SK-N-SH (cell line): Measurements from ENCODE around the gene TSPYL1. TPM values are rescaled to one million over a fixed set of nuclear protein-coding genes. Genes with fewer than 3 reads are reported as not detected.

Experiments used
- CTCF ChIA-PET: fragments of 300-600, 350-600 bp; formaldehyde crosslinking; extraction: SDS; loops from one replicate; lab custom pipeline; 2021; lab: Yijun Ruan, JAX
- POLR2A ChIA-PET: fragments of 350-600 bp; sonication (Branson Sonifier 250); formaldehyde crosslinking; extraction: SDS; loops from one replicate; lab custom pipeline; 2020; ENCODE audit warnings: antibody characterized with exemption, inconsistent platforms; lab: Yijun Ruan, JAX
- DNase-seq: peaks from one replicate; pipeline ENCODE4 v3.0.0; 2012
- H2AFZ ChIP-seq: fragments of 200-600 bp; sonication (generic); 2 replicates; pipeline ENCODE4 v1.8.1; 2016; ENCODE audit warnings: antibody characterized with exemption, mild to moderate bottlenecking, low read depth
- H3F3A ChIP-seq: fragments of 200-600 bp; sonication (generic); replicated peaks from 2 replicates; pipeline ENCODE3; 2016; ENCODE audit warnings: antibody characterized with exemption, mild to moderate bottlenecking; ENCODE audit not compliant: insufficient read depth
- H3K27ac ChIP-seq, 2 experiments: fragments of 200-500 bp in 1 of 2; fragments of 200-600 bp in 1 of 2; sonication (Bioruptor generic) in 1 of 2; sonication (generic), shearing (Covaris generic) in 1 of 2; 2 replicates each; pipeline versions ENCODE4 v1.5.1 to v1.6.1; 2014 to 2016; ENCODE audit warnings: low read depth in 2 of 2, inconsistent platforms in 1 of 2, low read length in 1 of 2, mild to moderate bottlenecking in 1 of 2, mixed read lengths in 1 of 2
- H3K27me3 ChIP-seq: fragments of 200-600 bp; sonication (generic), shearing (Covaris generic); 2 replicates; pipeline ENCODE4 v1.6.1; 2016; ENCODE audit warnings: mixed run types; ENCODE audit not compliant: insufficient read depth
- H3K36me3 ChIP-seq, 2 experiments: fragments of 200-500 bp in 1 of 2; fragments of 200-600 bp in 1 of 2; sonication (Bioruptor generic) in 1 of 2; sonication (generic) in 1 of 2; replicated peaks in 1 of 2; 2 replicates each; pipeline versions ENCODE3 to v1.5.1; 2014 to 2016; ENCODE audit warnings: low read length in 1 of 2, mild to moderate bottlenecking in 1 of 2; ENCODE audit not compliant: insufficient read depth in 2 of 2, control insufficient read depth in 1 of 2
- H3K4me1 ChIP-seq, 2 experiments: fragments of 200-500 bp in 1 of 2; fragments of 200-600 bp in 1 of 2; sonication (Bioruptor generic) in 1 of 2; sonication (generic), shearing (Covaris generic) in 1 of 2; 2 replicates each; pipeline versions ENCODE4 v1.5.1 to v1.6.1; 2014 to 2016; ENCODE audit warnings: low read depth in 1 of 2, low read length in 1 of 2, mixed run types in 1 of 2; ENCODE audit not compliant: insufficient read depth in 2 of 2, control insufficient read depth in 1 of 2
- H3K4me2 ChIP-seq: fragments of 200-600 bp; sonication (generic), shearing (Covaris generic); 2 replicates; pipeline ENCODE4 v1.6.1; 2017; ENCODE audit warnings: mixed run types
- H3K4me3 ChIP-seq, 2 experiments: fragments of 200-500 bp in 1 of 2; fragments of 200-600 bp in 1 of 2; sonication (Bioruptor generic) in 1 of 2; sonication (generic), shearing (Covaris generic) in 1 of 2; 2 replicates each; pipeline versions ENCODE4 v1.5.1 to v1.8.1; 2014 to 2016; ENCODE audit warnings: low read depth in 2 of 2, inconsistent platforms in 1 of 2, low read length in 1 of 2, mild to moderate bottlenecking in 1 of 2, mixed read lengths in 1 of 2, moderate library complexity in 1 of 2
- H3K79me2 ChIP-seq: fragments of 200-600 bp; sonication (generic); 2 replicates; pipeline ENCODE4 v1.8.1; 2017; ENCODE audit warnings: mild to moderate bottlenecking; ENCODE audit not compliant: insufficient read depth
- H3K9ac ChIP-seq: fragments of 200-600 bp; sonication (generic); 2 replicates; pipeline ENCODE4 v1.6.1; 2017; ENCODE audit warnings: mixed run types
- H3K9me2 ChIP-seq: fragments of 200-600 bp; sonication (generic); 2 replicates; pipeline ENCODE4 v1.6.1; 2017; ENCODE audit warnings: mixed run types
- H3K9me3 ChIP-seq: fragments of 200-600 bp; sonication (generic); 2 replicates; pipeline ENCODE4 v1.6.1; 2017; ENCODE audit warnings: mixed run types, mild to moderate bottlenecking, moderate library complexity
- H4K20me1 ChIP-seq: fragments of 200-600 bp; sonication (generic); 2 replicates; pipeline ENCODE4 v1.6.1; 2017; ENCODE audit warnings: mild to moderate bottlenecking, mixed run types; ENCODE audit not compliant: insufficient read depth
- CHD2 ChIP-seq: fragments of 150-350 bp; IDR thresholded peaks from 2 replicates; pipeline ENCODE4 v1.6.1; 2018; ENCODE audit warnings: low read length; ENCODE audit not compliant: partially characterized antibody
- EZH2phosphoT487 ChIP-seq: fragments of 200-600 bp; sonication (generic); IDR thresholded peaks from 2 replicates; pipeline ENCODE4 v1.6.1; 2017; ENCODE audit warnings: low read depth, mixed run types, mild to moderate bottlenecking, antibody characterized with exemption, moderate library complexity, borderline replicate concordance
- FOXJ3 ChIP-seq: sonication (generic); formaldehyde crosslinking; IDR thresholded peaks from 2 replicates; pipeline ENCODE4 v1.5.1; 2020; ENCODE audit warnings: mild to moderate bottlenecking, missing genetic modification reagents
- FOXM1 ChIP-seq: IDR thresholded peaks from 2 replicates; pipeline ENCODE4 v1.4.0; 2012; ENCODE audit warnings: low read depth, mild to moderate bottlenecking
- GABPA ChIP-seq: IDR thresholded peaks from 2 replicates; pipeline ENCODE4 v1.4.0; 2012; ENCODE audit warnings: low read depth, mild to moderate bottlenecking
- GATA2 ChIP-seq: sonication (generic); formaldehyde crosslinking; IDR thresholded peaks from 2 replicates; pipeline ENCODE4 v1.5.0; 2020; ENCODE audit warnings: mild to moderate bottlenecking, missing genetic modification reagents
- IRF3 ChIP-seq: fragments of 150-350 bp; IDR thresholded peaks from 2 replicates; pipeline ENCODE4 v1.6.1; 2016; ENCODE audit warnings: mild to moderate bottlenecking, low read depth, low read length
- MXI1 ChIP-seq: IDR thresholded peaks from 2 replicates; pipeline ENCODE4 v1.6.1; 2012; ENCODE audit warnings: mild to moderate bottlenecking, low read depth, low read length, improper control_type of control experiment
- NFIC ChIP-seq: IDR thresholded peaks from 2 replicates; pipeline ENCODE4 v1.4.0; 2012; ENCODE audit warnings: borderline replicate concordance
- NRF1 ChIP-seq: IDR thresholded peaks from 2 replicates; pipeline ENCODE4 v1.6.1; 2012; ENCODE audit warnings: low read depth, mild to moderate bottlenecking, low read length
- PBX3 ChIP-seq: IDR thresholded peaks from 2 replicates; pipeline ENCODE4; 2012
- POLR2AphosphoS5 ChIP-seq: IDR thresholded peaks from 2 replicates; pipeline ENCODE4 v1.6.1; 2012; ENCODE audit warnings: low read depth, low read length
- RXRA ChIP-seq: IDR thresholded peaks from 2 replicates; pipeline ENCODE4 v1.4.0; 2012; ENCODE audit warnings: low read depth, mild to moderate bottlenecking, borderline replicate concordance
- SIN3A ChIP-seq: IDR thresholded peaks from 2 replicates; pipeline ENCODE4 v1.6.1; 2012; ENCODE audit warnings: low read depth, mild to moderate bottlenecking, low read length, moderate library complexity, borderline replicate concordance
- SMC3 ChIP-seq: IDR thresholded peaks from 2 replicates; pipeline ENCODE4 v1.6.1; 2012; ENCODE audit warnings: low read depth, low read length, improper control_type of control experiment
- TAF1 ChIP-seq: IDR thresholded peaks from 2 replicates; pipeline ENCODE4 v1.6.1; 2012; ENCODE audit warnings: low read depth, mild to moderate bottlenecking, low read length, moderate library complexity, borderline replicate concordance
- USF2 ChIP-seq: fragments of 150-350 bp; IDR thresholded peaks from 2 replicates; pipeline ENCODE4 v1.6.1; 2017; ENCODE audit warnings: antibody characterized with exemption, low read length, low read depth, borderline replicate concordance
- YY1 ChIP-seq: IDR thresholded peaks from 2 replicates; pipeline ENCODE4 v1.4.0; 2012; ENCODE audit warnings: low read depth, mild to moderate bottlenecking
- ZBTB33 ChIP-seq: IDR thresholded peaks from 2 replicates; pipeline ENCODE4 v1.4.0; 2012; ENCODE audit warnings: low read depth, borderline replicate concordance
- WGBS: methylation state at CpG from one replicate; pipeline ENCODE4 v1.1.6; 2017; ENCODE audit warnings: low lambda C conversion rate; 5-methylcytosine and 5-hydroxymethylcytosine counted together
- polyA plus RNA-seq, 3 experiments: library from polyadenylated mRNA; depleted of rRNA; stranded (reverse); fragments of >200 nt; gene quantifications; 2 replicates each; pipeline ENCODE4 v1.2.3, GENCODE V29; 2012

The TSPYL1 gene
- polyA plus RNA-seq, 1 of the 3 experiments (the other 2 are of a cell fraction), result 27.9 TPM

DNA sequence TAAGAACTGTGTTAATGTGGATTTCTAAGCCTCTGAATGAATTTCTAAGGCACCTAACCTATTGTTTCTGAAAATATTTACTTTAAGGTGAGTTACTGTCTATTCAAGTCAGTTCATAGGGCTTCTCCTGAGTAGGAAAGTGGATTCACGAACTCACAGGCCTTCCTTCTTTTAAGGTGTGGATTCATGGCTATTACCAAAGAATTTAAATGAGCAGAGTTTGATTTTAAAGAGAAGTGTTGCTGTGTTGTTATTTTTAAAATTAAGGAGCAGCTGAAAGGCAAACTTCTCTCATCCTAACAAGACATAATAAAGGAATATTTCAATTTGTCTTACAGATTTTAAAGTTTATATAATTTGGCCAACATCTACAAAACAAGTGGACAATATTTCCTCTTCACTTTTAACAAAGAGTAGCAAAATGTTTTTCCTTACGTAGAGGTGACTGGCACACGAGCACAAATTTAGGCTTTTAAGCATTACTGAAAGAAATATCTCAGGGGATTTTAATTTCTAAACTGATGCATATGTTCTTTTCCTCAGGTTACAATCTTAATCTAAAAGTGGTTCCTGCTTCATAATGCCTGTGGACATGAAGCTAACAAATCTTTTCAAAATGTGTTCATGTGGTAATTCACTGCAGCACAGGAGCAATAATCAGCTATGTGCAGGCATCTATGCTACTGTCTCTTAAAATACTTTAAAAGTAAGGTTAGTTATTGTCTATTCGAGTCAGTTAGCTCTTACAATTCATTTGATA lies 25.3 kb downstream of the TSPYL1 start:
- peak overlapping the region; percentile 89 for H3K9ac ChIP-seq
- H3K79me2 ChIP-seq, result peaks cover 65% of the 10 kb centered on the region
- peak; percentile 13 for DNase-seq
- 5% methylated on average over 4 of the region's 4 CpGs for WGBS
- no peaks in the 10 kb centered on the region for H3K27me3 ChIP-seq
- H3K4me2 ChIP-seq, result peak overlapping the region; percentile 92
- no peaks in the 10 kb centered on the region for H3K9me3 ChIP-seq
- ChIA-PET POLR2A (interaction anchor here (0.7 to 3.1 kb wide), 7 partner anchors 14 to 317 kb away, joined by 3 to 34 read pairs (median 5); partner anchors contain the start of genes DSE, RWDD1 and TSPYL1), CTCF (interaction anchor here (1.5 to 7.0 kb wide), 4 partner anchors 13 to 37 kb away, joined by 5 to 52 read pairs (median 22); no protein-coding TSS in a partner anchor)
- peak overlapping the region; percentile 92 to 97 for H3K27ac ChIP-seq
- TF ChIP-seq SMC3, result no peak
- no peak for TF ChIP-seq USF2
- no peak; the same call in 1 of the 2 replicates for TF ChIP-seq ZBTB33
- no peak for TF ChIP-seq NFIC
- TF ChIP-seq GABPA, result no peak
- no peak for TF ChIP-seq NRF1
- 0 out of 2 replicates have a peak, but pooled peaks have one; percentile 7 for TF ChIP-seq MXI1
- H3K36me3 ChIP-seq, result peaks cover 10 to 11% of the 10 kb centered on the region in 2 experiments
- H2AFZ ChIP-seq, result peak overlapping the region; percentile 52
- H3K9me2 ChIP-seq, result no peaks in the 10 kb centered on the region
- peak overlapping the region; percentile 92 to 99 for H3K4me3 ChIP-seq
- peaks cover 8% of the 10 kb centered on the region for H3F3A ChIP-seq
- peaks cover 19 to 32% of the 10 kb centered on the region in 2 experiments; a peak in 3 of 4 replicates for H3K4me1 ChIP-seq
- H4K20me1 ChIP-seq, result peaks cover 3% of the 10 kb centered on the region; the same call in 1 of the 2 replicates

DNA sequence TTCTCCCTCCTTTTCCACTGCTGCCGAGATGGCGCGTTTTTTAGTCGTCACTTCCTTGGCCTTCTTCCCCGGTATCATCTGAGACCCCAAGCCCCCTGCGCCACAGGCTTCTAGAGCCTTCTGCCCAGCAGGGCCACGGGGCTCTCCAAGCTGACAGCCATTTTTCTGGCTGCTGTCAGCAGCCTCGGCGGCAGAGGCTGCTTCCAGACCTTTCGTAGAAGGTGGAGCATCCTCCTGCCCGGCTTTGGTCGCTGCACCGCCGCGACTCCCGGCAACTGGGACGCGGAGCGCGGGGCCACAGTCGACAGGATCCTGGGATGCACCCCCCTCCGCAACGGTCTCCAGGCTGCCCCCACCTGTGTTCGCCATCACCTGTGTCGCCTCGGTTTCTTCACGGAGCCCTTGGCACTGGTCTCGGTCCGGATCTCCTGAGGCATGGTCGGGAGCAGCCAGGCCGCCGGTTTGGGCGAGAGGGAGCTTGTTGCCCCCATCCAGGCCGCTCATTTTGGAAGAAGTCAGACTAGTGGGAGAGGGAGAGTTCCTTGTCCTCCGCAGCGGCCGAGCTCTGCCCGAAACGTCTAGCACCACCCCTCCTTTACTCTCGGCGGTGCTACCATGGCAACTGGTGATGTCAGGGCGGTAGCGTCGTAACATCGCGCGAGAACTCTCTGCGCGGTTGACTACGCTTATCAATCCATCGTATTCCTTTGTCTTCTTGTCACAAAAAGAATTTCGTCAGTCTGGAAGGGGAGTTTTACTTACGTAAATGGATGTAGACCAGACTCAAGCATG lies 26.0 kb downstream of the TSPYL1 start, which contains the start of gene TSPYL4:
TSPYL4 (minus strand) TSS at position 571 of the 792 bp plus-strand sequence; CDS start at position 504, 67 bp downstream.
- Histone ChIP-seq H3F3A (peaks cover 8% of the 10 kb centered on the region), H3K9me2 (no peaks in the 10 kb centered on the region), H3K4me1 (peaks cover 19 to 32% of the 10 kb centered on the region in 2 experiments; a peak in 3 of 4 replicates), H2AFZ (peak within 1 kb of the TSS; percentile 79), H3K79me2 (peaks cover 73% of the 10 kb centered on the region), H4K20me1 (peaks cover 3% of the 10 kb centered on the region; the same call in 1 of the 2 replicates), H3K9ac (peak within 1 kb of the TSS; percentile 89), H3K27ac (peak within 1 kb of the TSS; percentile 92 to 97), H3K36me3 (peaks cover 15% of the 10 kb centered on the region in 2 experiments), H3K9me3 (no peaks in the 10 kb centered on the region), H3K4me2 (peak within 1 kb of the TSS; percentile 92), H3K27me3 (no peaks in the 10 kb centered on the region), H3K4me3 (peak within 1 kb of the TSS; percentile 92 to 99)
- ChIA-PET POLR2A (interaction anchor here (0.5 to 3.1 kb wide), 8 partner anchors 15 to 318 kb away, joined by 3 to 34 read pairs (median 4); partner anchors contain the start of genes DSE, RWDD1 and TSPYL1), CTCF (interaction anchor here (1.4 to 7.0 kb wide), 5 partner anchors 14 to 142 kb away, joined by 3 to 52 read pairs (median 6); no protein-coding TSS in a partner anchor)
- WGBS, result 1% methylated on average over 33 of the region's 53 CpGs
- peak; percentile 91 for DNase-seq
- TF ChIP-seq GATA2, result peak; percentile 93
- TF ChIP-seq POLR2AphosphoS5, result peak; percentile 98
- no peak for TF ChIP-seq FOXJ3 (CRISPR knock-in tag)
- TF ChIP-seq PBX3, result peak; percentile 71
- no peak for TF ChIP-seq IRF3
- TF ChIP-seq SIN3A, result peak; percentile 77; the same call in 1 of the 2 replicates
- peak; percentile 99 for TF ChIP-seq CHD2
- TF ChIP-seq GABPA, result peak; percentile 70
- TF ChIP-seq RXRA, result no peak
- TF ChIP-seq TAF1, result peak; percentile 89
- no peak for TF ChIP-seq EZH2phosphoT487
- TF ChIP-seq FOXM1, result no peak
- peak; percentile 73 for TF ChIP-seq YY1
